Activated naive CD8-positive, alpha-beta T cell treated with anti-CD3 and anti-CD28 coated beads, Interleukin-2, amount 50 U/mL, for 16 hours (primary cell): Measurements from ENCODE around the gene DIP2C.

Source experiments
- DNase-seq: peaks from one replicate; pipeline ENCODE4 v3.0.0-alpha.2; 2020; ENCODE audit warnings: low read depth, low spot score

The DIP2C gene

DNA sequence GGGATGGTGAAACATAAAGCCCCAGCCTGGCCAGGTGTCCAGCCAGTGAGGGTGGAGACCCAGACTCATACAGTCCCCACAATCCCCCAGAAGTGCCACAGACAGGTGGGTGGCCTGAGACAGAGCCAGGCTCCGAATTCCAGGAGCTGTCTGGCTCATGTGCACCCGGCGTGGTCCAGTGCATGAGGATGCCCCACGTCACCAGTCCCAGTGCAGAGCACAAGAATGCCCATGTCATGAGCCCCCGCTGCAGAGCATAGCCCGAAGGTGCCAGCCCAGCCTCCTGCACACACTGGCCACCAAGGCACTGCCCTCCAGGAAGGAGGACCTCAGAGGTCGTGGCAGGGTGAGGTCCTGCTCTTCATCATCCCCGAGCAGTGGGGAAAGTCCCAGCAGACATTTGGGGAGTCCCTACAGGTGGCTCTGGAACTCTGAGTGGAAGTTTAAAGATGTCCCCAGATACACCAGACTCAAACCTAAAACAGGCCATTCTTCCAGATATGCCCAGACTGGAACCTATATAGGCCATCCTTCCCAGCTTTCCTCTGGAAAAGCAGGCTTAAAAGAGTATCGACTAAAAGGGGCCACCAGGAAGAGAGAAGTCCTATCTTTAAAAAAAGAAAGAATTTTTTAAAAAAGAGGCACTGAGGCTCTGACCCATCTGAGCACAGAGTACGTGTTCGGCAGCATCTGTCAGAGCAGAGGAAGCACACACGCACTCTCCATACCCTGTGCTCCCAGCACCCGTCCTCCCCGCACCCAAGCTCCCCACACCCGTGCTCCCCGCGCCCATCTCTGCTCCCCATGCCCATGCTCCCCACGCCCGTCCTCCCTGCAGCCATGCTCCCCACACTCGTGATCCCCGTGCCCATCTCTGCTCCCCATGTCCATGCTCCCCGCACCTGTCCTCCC, 11.5 kb downstream of the DIP2C start:
- no peak for DNase-seq

DNA sequence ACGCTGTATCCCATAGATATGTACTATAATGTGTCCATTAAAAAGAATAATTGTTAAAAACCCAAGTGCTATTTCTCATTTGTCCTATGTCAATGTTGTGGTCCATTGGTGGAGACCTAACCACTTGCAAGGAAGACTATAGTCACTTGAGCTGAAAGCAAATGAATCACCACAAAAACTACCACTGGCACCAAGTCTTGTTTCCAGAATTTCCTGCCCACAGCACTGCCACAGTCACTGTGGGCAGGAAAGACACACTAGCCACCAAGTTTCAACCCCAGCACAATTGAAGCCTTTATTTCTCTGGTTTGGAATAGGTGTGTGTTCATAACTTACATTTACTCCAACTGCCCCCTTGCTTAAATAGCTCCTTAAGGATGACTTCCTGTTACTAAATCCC, 12.4 kb downstream of the DIP2C start:
- no peak for DNase-seq

DNA sequence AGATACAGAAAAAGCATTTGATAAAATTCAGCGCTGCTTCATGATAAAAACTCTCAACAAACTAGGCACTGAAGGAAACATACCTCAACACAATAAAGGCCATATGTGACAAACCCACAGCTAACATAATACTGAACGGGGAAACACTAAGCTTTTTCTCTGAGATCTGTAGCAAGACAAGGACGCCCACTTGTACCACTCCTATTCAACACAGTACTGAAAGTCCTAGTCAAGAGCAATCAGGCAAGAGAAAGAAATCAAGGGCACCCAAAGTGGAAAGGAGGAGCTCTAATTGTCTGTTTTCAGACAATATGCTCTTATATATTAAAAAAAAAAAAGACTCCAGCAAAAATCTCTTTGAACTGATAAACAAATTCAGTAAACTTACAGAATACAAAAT, 13.3 kb downstream of the DIP2C start:
- no peak for DNase-seq

DNA sequence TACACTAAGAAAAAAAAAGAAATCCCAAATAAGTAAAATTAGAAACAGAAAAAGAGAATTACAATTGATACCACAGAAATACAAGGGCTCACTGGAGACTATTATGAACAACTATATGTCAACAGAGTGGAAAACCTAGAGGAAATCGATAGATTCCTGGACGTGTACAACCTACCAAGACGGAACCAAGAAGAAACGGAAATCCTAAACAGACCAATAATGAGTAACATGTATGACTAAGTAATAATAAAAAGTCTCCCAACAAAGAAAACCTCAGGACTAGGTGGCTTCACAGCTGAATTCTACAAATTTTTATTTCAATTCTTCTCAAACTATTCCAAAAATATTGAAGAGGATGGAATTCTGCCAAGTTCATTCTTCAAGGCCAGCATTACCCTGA, 13.9 kb downstream of the DIP2C start:
- no peak for DNase-seq

DNA sequence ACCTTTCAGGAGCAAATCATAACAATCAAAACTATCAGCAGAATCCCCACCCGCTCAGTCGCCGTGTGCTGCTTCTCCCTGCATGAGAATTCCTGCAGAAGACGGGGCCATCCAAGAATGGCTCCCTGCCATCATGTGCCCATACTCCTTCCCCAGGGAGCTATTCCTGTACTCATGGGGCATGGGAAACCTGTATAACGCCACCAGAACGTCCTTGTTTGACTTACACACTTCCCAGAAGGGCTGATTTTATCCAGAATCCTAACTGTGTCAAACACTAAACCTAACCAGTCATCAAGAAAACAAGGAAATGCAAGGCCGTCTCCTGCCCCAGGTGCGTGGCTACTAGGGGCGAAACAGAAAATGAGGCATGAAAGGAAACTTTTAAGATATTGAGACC, 16.0 kb downstream of the DIP2C start:
- no peak for DNase-seq

DNA sequence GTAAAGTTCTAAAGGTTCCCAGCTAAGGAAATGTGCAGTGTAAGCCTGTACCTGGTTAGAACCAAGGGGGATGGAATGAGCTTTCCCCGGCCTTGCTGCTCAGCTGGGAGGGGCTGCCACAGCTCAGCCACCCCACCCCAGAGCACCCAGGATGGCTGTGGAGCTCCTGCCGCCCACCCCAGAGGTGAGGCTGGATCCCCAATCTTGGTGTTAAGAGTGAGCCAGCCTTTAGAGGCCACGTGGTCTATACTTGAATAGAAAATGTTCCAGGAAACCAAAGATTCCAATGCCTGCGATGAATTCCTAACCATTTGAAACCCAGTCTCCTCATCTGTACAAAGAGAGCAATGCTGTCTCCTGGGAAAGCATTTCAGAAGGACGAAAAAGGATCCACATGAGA, 16.5 kb downstream of the DIP2C start:
- no peak for DNase-seq

DNA sequence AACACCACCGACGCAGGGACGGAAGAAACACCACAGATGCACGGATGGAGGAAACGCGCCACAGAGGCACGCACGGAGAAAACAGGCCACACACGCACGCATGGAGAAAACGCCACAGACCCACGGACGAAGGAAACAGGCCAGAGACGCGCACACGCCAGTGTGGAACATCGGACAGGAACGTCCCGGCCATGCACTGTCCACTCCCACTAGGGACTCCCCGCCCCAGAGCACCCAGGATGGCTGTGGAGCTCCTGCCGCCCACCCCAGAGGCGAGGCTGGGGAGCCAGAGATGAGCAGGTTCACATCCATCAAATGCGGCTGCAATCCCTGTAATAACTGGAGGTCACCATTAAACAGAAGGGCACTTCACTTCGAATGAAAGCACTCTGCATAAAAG, 17.3 kb downstream of the DIP2C start:
- no peak for DNase-seq

DNA sequence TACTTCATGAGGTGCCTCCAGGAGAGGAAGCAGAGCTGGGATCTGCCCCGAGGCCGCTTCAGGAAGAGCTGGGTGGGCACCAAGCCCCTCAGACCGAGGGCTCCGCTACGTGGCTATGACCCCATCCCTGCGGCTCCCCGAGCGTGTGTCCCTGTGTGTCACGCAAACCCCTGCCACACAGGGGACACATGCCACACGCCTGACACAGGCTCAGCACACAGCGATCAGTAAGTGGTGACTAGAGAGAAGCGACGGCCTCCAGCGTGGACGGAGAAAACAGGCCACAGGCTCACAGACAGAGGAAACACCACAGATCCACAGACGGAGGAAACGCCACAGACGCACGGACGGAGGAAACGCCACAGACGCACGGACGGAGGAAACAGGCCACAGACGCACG, 18.5 kb downstream of the DIP2C start:
- DNase-seq: no peak

DNA sequence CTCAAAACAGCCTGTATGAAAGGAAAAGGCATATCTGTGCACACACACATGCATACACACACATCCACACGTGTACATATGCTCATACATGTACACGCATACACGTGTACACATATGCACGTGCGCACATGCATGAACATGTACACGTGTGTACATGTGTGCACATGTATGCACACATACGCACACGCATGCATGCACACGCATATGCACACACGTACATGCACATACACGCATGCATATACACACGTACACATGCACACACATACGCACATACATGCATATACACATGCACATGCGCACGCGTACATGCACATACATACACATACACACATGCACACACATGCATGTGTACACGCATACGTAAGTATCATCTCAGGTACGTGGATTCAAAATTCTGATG, 19.4 kb downstream of the DIP2C start:
- no peak for DNase-seq

DNA sequence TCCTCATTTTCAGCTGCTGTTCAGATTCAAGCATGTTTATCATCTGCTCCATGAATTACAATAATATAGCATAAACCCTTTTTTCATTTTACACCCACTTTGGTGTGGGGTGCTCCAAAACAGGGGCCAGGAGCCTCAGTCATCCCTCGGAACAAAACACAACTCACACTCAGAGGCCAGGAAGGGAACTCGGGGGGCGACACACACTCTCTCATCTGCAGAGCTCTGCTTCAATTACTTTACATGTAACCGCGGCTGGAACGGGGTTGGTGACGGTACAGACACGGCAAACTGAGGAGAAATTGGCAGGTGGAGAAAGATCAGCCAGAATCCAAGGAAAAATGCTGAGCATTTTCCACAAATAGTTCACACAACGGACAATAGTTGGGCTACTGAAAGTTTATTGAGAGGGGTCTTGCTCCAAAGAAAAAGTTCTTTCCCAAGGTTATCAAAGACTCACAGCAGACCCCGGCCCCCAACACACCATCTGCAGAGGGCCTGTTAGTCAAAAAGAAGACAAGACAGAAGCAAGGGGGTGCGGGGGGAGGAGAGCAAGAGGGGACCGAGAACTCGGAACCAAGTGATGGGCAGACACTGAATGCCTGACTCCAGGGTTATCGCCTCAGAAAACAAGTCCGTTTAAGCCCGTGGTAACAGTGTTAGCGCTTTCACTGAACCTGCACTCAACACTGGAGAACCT, 20.5 kb downstream of the DIP2C start:
- no peak for DNase-seq

DNA sequence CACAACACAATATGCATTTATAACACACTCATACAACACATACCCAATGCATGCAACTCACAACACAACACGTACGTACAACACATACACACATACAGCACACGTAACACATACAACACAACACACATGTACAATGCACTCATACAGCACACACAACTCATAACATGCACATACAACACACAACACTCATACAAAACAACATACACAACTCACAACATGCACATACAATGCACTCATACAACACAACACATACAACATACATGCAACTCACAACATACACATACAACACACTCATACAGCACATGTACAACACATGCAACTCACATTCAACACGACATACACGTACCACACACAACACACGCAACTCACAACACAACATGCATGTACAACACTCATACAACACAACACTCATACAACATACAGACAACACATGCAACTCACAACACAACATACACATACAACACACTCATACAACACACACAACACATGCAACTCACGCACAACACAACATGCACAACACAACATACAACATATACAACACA, 21.8 kb downstream of the DIP2C start:
- DNase-seq: no peak

DNA sequence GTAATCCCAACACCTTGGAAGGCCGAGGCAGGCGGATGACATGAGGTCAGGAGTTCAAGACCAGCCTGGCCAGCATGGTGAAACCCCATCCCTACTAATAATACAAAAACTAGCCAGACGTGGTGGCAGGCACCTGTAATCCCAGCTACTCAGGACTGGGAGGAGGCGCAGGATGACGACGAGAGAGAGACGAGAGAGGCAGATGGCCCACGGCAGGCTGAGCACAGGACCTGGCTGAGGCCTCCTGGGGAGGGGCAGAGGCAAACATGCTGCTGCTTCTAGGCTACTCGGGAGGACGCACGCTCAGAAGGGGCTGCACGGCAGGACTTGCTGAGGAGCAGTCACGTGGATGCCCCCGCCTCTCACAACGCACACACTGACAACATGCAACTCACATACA, 22.4 kb downstream of the DIP2C start:
- DNase-seq: no peak

DNA sequence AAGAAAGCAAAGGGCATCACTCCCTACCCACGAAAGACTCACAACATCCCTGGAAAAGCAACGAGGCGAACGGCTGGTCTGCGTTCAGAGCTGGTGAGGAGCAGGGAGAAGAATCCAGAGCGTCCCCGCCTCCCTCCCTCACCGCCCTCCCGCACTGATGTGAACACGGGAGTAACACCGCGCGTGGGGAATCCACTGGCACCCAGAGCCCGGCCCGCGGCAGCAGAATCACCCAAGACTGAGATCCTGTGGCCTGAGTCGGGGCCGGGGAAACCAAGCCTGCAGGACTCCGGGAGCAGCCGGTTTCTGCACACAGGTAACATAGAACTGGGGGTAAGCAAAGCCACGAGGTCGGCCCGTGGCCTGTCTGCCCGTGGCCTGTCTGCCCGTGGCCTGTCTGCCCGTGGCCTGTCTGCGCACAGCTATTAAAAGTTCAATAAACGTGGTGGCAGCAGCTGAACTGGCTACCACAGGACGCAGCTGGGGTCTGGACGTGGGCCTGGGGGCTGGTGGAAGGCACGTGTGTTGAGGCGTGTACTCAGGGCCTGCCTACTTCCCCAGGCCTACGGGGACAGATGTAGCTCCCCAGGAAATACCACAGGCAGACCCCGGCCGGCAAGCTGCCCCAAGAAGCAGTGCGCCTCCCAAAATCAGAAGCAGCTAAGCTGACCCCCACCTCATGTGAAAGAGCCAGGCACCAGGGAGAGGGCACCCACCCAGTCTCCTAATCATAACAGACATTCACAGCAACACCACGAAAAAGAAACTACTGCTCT, 23.0 kb downstream of the DIP2C start:
- DNase-seq: no peak

DNA sequence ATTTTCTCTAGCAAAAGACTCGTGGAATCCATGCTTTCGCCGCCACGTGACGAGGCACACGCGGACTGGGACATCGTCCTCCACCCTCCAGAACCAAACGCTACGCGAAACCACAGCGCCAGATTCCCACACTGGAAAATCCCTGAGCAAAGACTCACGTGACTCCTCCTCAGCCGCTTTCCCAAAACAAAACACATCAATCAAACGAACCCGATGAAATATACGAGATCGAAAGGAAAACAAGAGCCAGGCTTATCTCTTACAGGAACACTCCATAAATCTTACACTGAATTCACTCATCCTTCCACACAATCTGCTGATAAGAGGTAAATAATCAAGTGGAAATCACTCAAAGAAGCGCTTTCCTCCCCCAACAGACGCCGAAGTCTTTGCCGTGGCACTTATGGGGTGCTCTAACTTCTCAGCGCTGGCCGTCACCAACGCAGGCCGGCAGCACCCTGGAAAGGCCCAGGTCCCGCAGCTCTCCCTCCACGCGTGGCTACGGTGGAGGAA, 23.8 kb downstream of the DIP2C start:
- no peak for DNase-seq

DNA sequence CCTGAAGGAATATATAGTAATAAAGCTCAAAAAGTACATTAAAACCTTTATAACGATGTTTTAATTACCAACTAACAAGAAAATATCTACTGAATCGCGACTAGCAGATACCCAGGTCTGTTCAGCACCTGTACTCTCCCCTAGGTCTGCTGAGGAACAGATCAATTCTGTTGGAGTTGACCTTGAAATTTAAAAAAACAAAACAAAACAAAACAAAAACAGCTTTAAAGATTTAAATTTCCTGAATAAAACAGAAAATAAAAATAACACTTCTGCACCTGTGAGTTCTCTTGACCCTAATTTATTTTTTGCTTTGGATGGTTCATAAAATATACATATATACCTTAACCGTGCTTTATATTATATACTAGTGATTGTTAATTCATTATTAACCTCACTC, 24.6 kb downstream of the DIP2C start:
- DNase-seq: no peak

DNA sequence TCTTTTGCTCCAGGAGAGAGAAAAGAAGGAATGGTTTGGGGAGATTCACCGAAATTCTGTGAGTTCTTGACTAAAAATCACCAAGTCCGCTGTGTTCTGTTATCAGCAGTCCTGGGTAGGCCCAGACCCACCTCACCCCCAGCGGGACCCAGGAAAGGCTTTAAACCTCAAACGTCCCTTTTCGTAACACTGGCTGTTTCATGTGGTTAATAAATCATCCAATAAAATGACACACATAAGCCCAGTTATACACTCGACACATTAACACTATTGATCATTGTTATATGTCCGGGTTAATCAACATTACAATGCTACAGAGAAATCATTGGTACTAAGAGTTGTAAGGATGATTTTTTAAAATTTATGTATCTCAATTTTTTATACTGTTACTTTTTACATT, 25.2 kb downstream of the DIP2C start:
- DNase-seq: no peak

DNA sequence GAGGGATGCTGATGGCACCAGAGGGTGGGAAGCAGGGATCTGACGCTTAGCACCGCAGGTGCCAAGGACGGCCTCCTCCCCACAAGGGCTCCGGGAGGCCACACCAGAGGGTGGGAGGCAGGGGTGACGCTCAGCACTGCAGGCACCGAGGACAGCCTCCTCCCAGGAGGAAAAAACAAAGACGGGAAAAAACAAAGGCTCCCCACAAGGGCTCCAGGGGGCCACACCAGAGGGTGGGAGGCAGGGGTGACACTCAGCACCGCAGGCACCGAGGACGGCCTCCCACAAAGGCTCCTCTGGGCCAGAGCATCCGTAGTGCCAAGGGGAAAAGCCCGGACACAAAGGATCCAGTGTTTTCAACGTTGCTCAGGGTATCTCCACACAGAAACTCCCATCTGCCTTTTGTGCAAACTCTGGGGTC, 25.6 kb downstream of the DIP2C start:
- no peak for DNase-seq

DNA sequence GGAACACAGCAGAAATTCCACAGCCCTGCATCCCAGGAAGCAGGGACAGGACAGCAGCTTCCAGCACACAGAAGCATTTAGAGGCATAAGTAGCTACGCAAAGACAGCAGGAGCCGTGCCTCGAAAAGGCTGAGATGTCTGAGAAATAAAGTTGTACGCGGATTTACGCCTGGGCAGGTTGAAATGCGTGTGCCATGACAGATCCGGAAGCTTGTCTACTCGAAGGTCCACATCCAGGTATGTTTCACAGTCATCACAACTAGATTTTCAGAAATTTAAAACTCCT, 26.1 kb downstream of the DIP2C start:
- DNase-seq: no peak

DNA sequence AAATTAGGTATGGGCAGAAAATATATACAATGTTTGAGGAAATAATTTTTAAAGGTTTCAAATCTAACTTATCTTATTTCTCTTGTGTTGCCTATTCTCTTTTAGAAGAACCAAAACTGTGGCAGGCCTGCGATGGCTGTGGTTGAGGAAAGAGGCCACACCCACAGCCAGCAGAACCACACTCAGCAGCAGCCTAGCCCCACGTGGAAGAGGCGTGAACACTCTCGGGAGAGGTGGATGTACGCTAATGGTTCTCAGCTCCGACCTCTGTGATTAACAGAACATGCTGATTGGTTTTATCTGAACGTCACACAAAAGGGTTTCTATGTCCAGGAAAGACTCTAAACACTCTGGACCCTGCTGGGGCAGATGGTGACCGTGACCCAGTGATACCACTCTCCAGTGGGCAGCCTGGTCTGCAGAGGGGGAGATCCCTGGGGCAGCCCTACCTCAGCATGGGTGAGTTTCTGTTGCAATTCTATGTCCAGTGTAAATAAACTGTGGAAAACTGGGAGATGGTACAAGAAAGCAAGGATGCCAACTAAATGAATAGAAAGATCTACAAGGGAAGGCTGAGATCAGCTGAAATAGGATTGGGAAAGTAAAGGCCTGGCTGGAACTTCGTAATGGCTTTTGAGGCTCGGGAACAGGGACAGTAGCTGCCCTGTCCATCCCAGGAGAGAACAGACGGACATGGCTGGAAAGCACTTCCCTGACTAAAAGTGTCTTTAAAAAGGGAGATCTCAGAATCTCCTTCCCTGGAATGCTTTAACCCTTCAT, 26.6 kb downstream of the DIP2C start:
- no peak for DNase-seq

DNA sequence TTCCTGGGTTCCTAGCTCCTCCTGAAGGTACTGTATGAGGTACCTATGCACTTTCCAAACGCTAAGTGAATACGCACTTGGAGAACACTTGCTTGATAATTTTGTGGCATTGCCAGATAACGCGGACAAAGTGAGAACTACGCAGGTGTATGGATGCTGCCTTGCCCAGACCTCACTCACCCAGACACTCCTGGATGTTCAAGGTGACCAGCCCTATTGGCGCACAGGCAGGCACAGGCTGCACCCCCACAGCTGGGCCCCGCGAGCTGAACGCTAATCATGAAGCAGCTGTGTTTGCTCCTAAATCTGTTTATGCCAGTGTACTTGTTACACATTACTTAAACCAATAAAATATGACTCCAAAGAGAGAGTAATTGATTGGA, 27.3 kb downstream of the DIP2C start:
- DNase-seq: no peak

DNA sequence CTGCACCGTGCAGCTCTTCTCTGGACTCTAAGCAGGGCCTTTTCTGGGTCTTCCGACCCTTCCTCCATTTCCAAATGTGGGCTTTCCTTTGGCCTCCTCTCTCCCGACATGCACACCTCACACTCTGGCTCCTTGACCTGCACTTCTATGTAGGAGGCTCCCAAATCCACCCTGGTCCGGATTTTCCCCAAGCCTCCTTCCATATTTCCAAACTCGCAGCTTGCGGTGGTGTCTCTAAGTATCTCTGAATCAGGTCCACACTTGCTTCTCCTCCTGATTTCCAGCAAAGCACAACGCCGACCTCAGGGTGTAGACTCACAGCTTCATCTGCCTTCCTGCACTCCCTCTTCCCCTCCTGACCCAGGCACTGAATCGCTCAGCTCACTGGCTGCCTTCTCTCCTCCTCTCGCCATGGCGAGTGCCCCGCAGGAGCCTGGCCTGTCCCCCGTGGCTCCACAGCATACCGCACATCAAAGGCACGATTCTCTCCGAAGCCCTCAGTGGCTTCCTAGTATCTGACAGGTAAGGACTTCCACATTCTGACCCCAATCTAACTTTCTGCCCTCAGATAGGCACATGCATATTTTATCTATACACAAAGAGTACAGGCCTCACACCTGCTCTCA, 27.8 kb downstream of the DIP2C start:
- no peak for DNase-seq
